Transverse colon (tissue), 3 donors: ENCODE measurements around the gene LRRD1.

ENCODE experiments used
- CTCF ChIP-seq, 5 experiments: fragments of 200-600 bp in 3 of 5; fragments of 450-650 bp in 2 of 5; sonication (generic) in 3 of 5; IDR thresholded peaks; 1 replicate in 2 of 5; 2 replicates in 3 of 5; pipeline ENCODE4 v1.5.1; 2016 to 2017; ENCODE audit warnings: antibody characterized with exemption in 5 of 5, inconsistent platforms in 3 of 5, mild to moderate bottlenecking in 2 of 5, moderate library complexity in 1 of 5
- EP300 ChIP-seq: sonication (generic); formaldehyde crosslinking; IDR thresholded peaks from one replicate; pipeline ENCODE4 v1.6.1; 2017; ENCODE audit warnings: antibody characterized with exemption, low read depth
- POLR2A ChIP-seq: fragments of 450-650 bp; IDR thresholded peaks from one replicate; pipeline ENCODE4 v1.6.1; 2016; ENCODE audit warnings: antibody characterized with exemption, mild to moderate bottlenecking, moderate library complexity

GRCh38 chr7:92119213-92119759 lies 59.7 kb downstream of the LRRD1 start:
- TF ChIP-seq CTCF (IDR thresholded peaks at IDR 0.05) (no peak), POLR2A (no peak), EP300 (no peak)
